Type B pancreatic cell (in vitro differentiated cells): Measurements from ENCODE around the gene SHOC1. TPM values are rescaled to one million over a fixed set of nuclear protein-coding genes. Genes with fewer than 3 reads are reported as not detected.

ENCODE experiments used
- DNase-seq: peaks from one replicate; pipeline ENCODE4 v3.0.0; 2021; ENCODE audit warnings: mixed read lengths; ENCODE audit not compliant: unreplicated experiment; ENCODE audit errors: extremely low spot score
- H3K27ac Mint-ChIP-seq: 2 replicates; pipeline ENCODE4 v1.8.0; 2021; ENCODE audit warnings: mild to moderate bottlenecking, mixed read lengths
- H3K27me3 Mint-ChIP-seq: 2 replicates; pipeline ENCODE4 v1.8.0; 2021; ENCODE audit warnings: mixed read lengths
- H3K36me3 Mint-ChIP-seq: 2 replicates; pipeline ENCODE4 v1.8.0; 2021; ENCODE audit warnings: mixed read lengths
- H3K4me1 Mint-ChIP-seq: one replicate; pipeline ENCODE4 v1.8.0; 2021; ENCODE audit warnings: mixed read lengths; ENCODE audit not compliant: unreplicated experiment
- H3K4me3 Mint-ChIP-seq: 2 replicates; pipeline ENCODE4 v1.8.0; 2021; ENCODE audit warnings: mild to moderate bottlenecking, mixed read lengths
- H3K9me3 Mint-ChIP-seq: 2 replicates; pipeline ENCODE4 v1.8.0; 2021; ENCODE audit warnings: mixed read lengths
- total RNA-seq: library from RNA; stranded (reverse); gene quantifications from 2 replicates; pipeline ENCODE4 v1.2.1, GENCODE V29; 2021; ENCODE audit warnings: low replicate concordance
- TF ChIP-seq, protein P1 (sequence below): fragments of 200-600 bp; sonication (generic); conservative IDR thresholded peaks from 2 replicates; pipeline ENCODE4 v1.5.0; 2021; ENCODE audit warnings: antibody characterized with exemption, mild to moderate bottlenecking

SHOC1 gene
- total RNA-seq, 1 donor from 2014 or later, result not detected

DNA sequence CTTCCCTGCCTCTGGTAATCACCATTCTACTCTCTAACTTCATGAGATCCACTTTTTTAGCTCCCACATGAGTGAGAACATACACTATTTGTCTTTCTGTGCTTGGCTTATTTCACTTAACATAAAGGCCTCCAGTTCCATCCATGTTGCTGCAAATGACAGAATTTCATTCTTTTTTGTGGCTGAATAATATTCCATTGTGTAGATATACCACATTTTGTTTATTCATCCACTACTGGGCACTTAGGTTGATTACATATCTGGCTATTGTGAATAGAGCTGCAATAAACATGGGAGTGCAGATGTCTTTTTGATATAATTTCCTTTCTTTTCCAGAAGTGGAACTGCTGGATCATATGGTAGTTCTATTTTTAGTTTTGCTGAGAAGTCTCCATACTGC lies 28.7 kb downstream of the SHOC1 start:
- Mint-ChIP-seq H3K36me3 (peaks cover 3% of the 10 kb centered on the region), H3K27me3 (no peaks in the 10 kb centered on the region), H3K4me1 (no peaks in the 10 kb centered on the region), H3K9me3 (peaks cover 9% of the 10 kb centered on the region), H3K4me3 (no peak overlapping the region), H3K27ac (no peak overlapping the region)
- DNase-seq, result no peak
- TF ChIP-seq, protein P1, sequence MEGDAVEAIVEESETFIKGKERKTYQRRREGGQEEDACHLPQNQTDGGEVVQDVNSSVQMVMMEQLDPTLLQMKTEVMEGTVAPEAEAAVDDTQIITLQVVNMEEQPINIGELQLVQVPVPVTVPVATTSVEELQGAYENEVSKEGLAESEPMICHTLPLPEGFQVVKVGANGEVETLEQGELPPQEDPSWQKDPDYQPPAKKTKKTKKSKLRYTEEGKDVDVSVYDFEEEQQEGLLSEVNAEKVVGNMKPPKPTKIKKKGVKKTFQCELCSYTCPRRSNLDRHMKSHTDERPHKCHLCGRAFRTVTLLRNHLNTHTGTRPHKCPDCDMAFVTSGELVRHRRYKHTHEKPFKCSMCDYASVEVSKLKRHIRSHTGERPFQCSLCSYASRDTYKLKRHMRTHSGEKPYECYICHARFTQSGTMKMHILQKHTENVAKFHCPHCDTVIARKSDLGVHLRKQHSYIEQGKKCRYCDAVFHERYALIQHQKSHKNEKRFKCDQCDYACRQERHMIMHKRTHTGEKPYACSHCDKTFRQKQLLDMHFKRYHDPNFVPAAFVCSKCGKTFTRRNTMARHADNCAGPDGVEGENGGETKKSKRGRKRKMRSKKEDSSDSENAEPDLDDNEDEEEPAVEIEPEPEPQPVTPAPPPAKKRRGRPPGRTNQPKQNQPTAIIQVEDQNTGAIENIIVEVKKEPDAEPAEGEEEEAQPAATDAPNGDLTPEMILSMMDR, result no peak

GRCh38 chr9:111762556-111762955 lies 32.2 kb downstream of the SHOC1 start:
- no peak overlapping the region for H3K4me3 Mint-ChIP-seq
- H3K36me3 Mint-ChIP-seq, result no peaks in the 10 kb centered on the region
- TF ChIP-seq, protein P1, result no peak
- H3K9me3 Mint-ChIP-seq, result peaks cover 9% of the 10 kb centered on the region
- H3K27ac Mint-ChIP-seq, result no peak overlapping the region
- H3K4me1 Mint-ChIP-seq, result peaks cover 4% of the 10 kb centered on the region
- DNase-seq, result no peak
- H3K27me3 Mint-ChIP-seq, result no peaks in the 10 kb centered on the region

- no peaks in the 10 kb centered on the region for H3K36me3 Mint-ChIP-seq
- H3K4me1 Mint-ChIP-seq, result peaks cover 4% of the 10 kb centered on the region
- TF ChIP-seq, protein P1, result peak; percentile 83
- H3K27me3 Mint-ChIP-seq, result no peaks in the 10 kb centered on the region
- DNase-seq, result no peak
- no peak overlapping the region for H3K4me3 Mint-ChIP-seq
- no peak overlapping the region for H3K27ac Mint-ChIP-seq
- no peaks in the 10 kb centered on the region for H3K9me3 Mint-ChIP-seq
These were observed 34.7 kb downstream of the SHOC1 start for GRCh38 chr9:111759762-111760639.

DNA sequence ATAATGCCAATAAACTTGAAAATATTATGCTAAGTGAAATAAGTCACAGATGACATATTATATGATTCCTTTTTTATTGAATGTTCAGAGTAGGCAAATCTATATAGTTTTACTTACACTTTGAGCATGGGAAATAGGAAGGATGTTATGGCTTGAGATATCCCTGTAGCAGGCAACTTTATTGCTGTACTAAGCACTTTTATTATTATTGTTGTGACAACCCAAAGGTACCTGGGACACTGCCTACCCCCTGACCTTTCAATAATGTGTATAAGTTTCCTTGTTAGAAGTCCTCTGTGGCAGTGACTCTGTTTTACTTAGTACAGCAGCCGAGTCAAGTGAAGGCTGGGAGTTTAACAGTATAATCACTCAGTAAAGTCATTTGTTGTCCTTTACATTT lies 39.9 kb downstream of the SHOC1 start:
- H3K4me3 Mint-ChIP-seq, result no peak overlapping the region
- peaks cover 5% of the 10 kb centered on the region for H3K9me3 Mint-ChIP-seq
- no peaks in the 10 kb centered on the region for H3K27me3 Mint-ChIP-seq
- no peaks in the 10 kb centered on the region for H3K4me1 Mint-ChIP-seq
- TF ChIP-seq, protein P1, result no peak
- H3K27ac Mint-ChIP-seq, result no peak overlapping the region
- no peak for DNase-seq
- peaks cover 5% of the 10 kb centered on the region for H3K36me3 Mint-ChIP-seq

DNA sequence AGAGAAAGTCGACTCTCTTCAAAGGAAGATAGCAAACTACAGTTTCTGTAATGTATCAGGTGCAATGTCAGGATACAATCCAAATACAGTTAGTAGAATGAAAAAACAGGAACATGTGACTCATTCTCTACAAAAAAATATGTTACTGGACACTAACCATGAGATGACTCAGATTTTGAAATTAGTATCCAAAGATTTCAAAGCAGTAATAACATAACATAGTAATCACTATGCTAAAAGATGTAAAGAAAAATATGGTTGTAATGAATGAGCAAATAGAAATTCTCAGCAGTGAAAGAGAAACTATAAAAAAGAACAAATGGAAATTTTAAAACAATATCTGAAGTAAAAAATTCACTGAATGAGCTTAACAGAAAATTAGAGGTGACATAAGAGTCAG lies 42.3 kb downstream of the SHOC1 start:
- TF ChIP-seq, protein P1, result no peak
- H3K27me3 Mint-ChIP-seq, result no peaks in the 10 kb centered on the region
- H3K27ac Mint-ChIP-seq, result no peak overlapping the region
- DNase-seq, result no peak
- no peaks in the 10 kb centered on the region for H3K4me1 Mint-ChIP-seq
- H3K9me3 Mint-ChIP-seq, result peaks cover 5% of the 10 kb centered on the region
- H3K36me3 Mint-ChIP-seq, result peaks cover 5% of the 10 kb centered on the region
- no peak overlapping the region for H3K4me3 Mint-ChIP-seq

Other genes with a start within 250 kb of the SHOC1 start
- 67.3 and 75.4 TPM in 2 replicates for gene PTGR1, start 195.3 kb downstream of the SHOC1 start, total RNA-seq
- 9.6 and 13.9 TPM in 2 replicates for gene DNAJC25, start 163.6 kb downstream of the SHOC1 start, total RNA-seq
- 32.6 and 62.2 TPM in 2 replicates for gene GNG10, start 133.3 kb downstream of the SHOC1 start, total RNA-seq
- gene UGCG, start 101.9 kb upstream of the SHOC1 start, total RNA-seq, result 28.3 and 41.4 TPM in 2 replicates